HAP-1 (cell line): ENCODE data around the gene MIXL1.
A peak's percentile ranks its signal among the peaks of the same experiment; 100 is the strongest.
"Not testable (repeated sequence)": the region's sequence is repeated elsewhere in the genome, so short reads cannot be mapped to it uniquely, and the experiment has no call there.

Experiments
- DNase-seq, 2 experiments: peaks; one replicate each; pipeline ENCODE4 v3.0.0-alpha.2; 2016 to 2020; ENCODE audit warnings: low spot score in 2 of 2
- H3K27me3 ChIP-seq: fragments of 250-450 bp; sonication (Bioruptor Pico); 2 replicates; pipeline ENCODE4 v1.5.1; 2020; ENCODE audit warnings: low read depth, mild to moderate bottlenecking, moderate library complexity
- H3K36me3 ChIP-seq: fragments of 250-450 bp; sonication (Bioruptor Pico); replicated peaks from 2 replicates; pipeline ENCODE4 v1.5.1; 2020; ENCODE audit warnings: mild to moderate bottlenecking
- H3K4me1 ChIP-seq: fragments of 250-450 bp; sonication (Bioruptor Pico); 2 replicates; pipeline ENCODE4 v1.5.1; 2020; ENCODE audit warnings: mild to moderate bottlenecking
- H3K4me3 ChIP-seq: fragments of 250-450 bp; sonication (Bioruptor Pico); 2 replicates; pipeline ENCODE4 v1.5.1; 2020; ENCODE audit warnings: mild to moderate bottlenecking, moderate library complexity
- H3K9me3 ChIP-seq: fragments of 250-450 bp; sonication (Bioruptor Pico); 2 replicates; pipeline ENCODE4 v1.5.1; 2020; ENCODE audit warnings: mild to moderate bottlenecking, moderate library complexity
- in situ Hi-C: fragments of 300-500 bp; cut with MboI; formaldehyde crosslinking; loops from 3 replicates; pipeline ENCODE4 v1.14.3; 2020; ENCODE audit warnings: low sequenced_read_pairs, inconsistent platforms, mixed read lengths

MIXL1 gene

DNA sequence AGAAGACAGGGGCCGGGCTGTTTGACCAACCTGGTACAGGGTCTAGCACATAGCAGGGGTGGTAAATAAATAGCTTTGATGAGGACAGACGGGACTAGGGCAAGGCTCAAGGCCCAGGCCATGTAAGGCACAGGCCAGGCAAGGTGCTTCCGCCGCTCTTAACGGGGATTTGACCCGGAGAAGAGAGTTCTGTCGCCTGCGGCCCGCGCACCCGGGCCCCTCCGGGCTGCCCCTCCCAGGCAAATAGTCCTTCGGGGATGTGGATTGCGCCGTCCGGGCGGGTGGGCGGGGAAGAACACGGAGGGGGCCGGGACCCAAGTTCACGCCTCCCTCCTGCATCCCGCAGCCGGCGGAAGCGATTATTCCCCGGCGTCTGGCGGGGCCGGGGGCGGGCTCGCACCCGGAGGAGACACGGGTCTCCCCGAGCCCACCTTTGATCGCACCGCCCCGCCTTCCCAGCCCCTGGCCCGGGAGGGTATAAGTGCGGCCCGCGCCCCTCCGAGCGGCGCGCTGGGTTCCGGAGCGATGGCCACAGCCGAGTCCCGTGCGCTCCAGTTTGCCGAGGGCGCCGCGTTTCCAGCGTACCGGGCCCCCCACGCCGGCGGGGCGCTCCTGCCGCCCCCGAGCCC, at the start of gene MIXL1:
Gene MIXL1 (plus strand): TSS at position 508 of the 629 bp plus-strand sequence. CDS start 18 bp downstream, at position 526.
- H3K4me1 ChIP-seq = no peaks in the 10 kb centered on the region; the same call in 1 of the 2 replicates
- H3K9me3 ChIP-seq = no peaks in the 10 kb centered on the region
- DNase-seq = peak in 1 of 2 experiments; percentile 40
- H3K4me3 ChIP-seq = peak within 1 kb of the TSS; percentile 52
- no peaks in the 10 kb centered on the region for H3K27me3 ChIP-seq
- no peaks in the 10 kb centered on the region; the same call in 1 of the 2 replicates for H3K36me3 ChIP-seq
- in situ Hi-C loops = no loop called here

DNA sequence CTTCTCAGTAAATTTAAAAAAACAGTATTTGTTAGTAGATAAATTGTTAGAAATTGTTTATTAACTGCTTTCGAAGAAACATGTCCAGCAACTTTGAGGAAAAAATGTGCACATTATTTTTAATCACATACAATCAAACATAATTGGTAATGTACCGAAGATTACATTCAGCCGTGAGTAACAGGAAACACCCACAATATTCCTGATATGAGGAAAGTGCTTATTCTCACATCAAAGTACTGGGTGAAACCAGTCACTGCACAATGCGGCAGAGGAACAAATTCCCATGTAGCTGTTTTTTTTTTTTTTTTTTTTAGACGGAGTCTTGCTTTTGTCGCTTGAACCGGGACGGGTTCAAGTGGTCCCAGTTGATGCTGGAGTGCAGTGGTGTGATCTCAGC, 46.6 kb upstream of the MIXL1 start:
- no peak overlapping the region for H3K4me3 ChIP-seq
- peaks cover 3% of the 10 kb centered on the region; the same call in 1 of the 2 replicates for H3K4me1 ChIP-seq
- no peaks in the 10 kb centered on the region for H3K27me3 ChIP-seq
- peaks cover 4% of the 10 kb centered on the region; the same call in 1 of the 2 replicates for H3K36me3 ChIP-seq
- in situ Hi-C loops = no loop called here
- no peak for DNase-seq
- no peaks in the 10 kb centered on the region for H3K9me3 ChIP-seq

DNA sequence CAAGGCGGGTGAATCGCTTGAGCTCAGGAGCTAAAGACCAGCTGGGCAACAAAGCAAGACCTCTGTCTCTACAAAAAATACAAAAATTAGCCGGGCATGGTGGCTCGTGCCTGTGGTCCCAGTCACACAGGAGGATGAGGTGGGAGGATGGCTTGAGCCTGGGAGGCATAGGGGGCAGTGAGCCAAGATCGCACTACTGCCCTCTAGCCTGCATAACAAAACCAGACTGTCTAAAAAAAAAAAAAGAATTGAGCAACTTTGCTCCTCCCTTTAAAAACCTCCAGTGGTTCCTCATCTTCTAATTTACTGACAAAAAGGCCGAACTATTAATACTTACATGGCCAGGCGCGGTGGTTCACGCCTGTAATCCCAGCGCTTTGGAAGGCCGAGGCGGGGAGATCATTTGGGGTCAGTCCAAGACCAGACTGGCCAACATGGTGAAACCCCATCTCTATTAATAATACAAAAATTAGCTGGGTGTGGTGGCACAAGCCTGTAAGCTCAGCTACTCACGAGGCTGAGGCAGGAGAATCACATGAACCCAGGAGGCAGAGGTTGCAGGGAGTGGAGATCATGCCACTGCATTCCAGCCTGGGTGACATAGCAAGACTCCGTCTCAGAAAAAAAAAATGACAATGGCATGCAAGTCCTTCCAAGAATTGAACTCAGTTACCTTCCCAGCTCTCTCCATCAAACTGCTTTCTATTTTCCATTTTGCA, 41.3 kb upstream of the MIXL1 start:
- Histone ChIP-seq H3K4me3 (no peak overlapping the region), H3K27me3 (no peaks in the 10 kb centered on the region; the same call in 1 of the 2 replicates), H3K4me1 (peaks cover 15% of the 10 kb centered on the region), H3K9me3 (no peaks in the 10 kb centered on the region), H3K36me3 (peaks cover 7% of the 10 kb centered on the region)
- in situ Hi-C loops = no loop called here
- peak; percentile 71 for DNase-seq

DNA sequence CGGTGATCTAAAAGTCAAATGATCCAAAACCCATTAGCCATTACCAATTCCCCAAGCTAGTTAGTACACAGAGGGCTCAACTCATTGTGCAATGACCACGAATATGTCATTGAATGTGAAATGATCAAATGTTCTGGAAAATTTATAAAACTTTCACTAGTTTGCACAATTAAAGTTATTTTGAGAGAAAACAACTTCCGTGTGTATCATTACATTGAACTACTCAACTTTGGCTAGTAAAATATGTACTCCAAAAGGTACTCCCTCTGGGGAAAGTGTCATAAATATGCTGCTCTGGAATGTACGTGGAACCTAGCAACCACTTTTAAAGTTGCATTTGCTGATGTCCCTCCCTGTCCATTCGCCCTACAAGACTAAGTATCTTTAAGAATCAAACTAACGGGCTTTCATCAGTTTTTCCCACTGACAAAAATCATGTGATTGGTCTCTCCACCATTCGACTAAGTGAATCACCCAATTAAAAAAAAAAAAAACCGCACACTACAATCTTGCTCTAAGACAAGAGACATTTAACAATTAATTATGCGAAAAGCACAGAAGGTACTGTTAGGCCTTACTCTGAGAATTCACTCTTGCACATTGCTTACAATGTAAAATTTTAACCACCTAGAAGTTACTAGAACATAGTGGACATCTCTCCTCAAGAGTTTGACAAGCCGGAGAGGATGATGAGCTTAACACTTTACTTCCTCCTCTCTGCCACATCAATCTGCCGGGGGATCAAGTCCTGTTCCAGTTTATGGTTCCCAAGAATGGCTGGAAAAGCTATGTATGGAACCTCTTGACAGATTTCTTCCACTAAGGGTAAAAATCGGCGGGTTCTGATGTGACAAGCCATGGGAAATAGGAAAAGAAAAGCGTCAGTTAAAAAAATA, 38.1 kb upstream of the MIXL1 start:
- peaks cover 6% of the 10 kb centered on the region for H3K36me3 ChIP-seq
- H3K4me1 ChIP-seq = peaks cover 15% of the 10 kb centered on the region
- in situ Hi-C loops = no loop called here
- peak overlapping the region; percentile 78 for H3K4me3 ChIP-seq
- H3K27me3 ChIP-seq = no peaks in the 10 kb centered on the region; the same call in 1 of the 2 replicates
- no peaks in the 10 kb centered on the region for H3K9me3 ChIP-seq
- DNase-seq = no peak

GRCh38 chr1:226186124-226187018, 37.1 kb upstream of the MIXL1 start, which contains the start of gene ACBD3:
ACBD3 (minus strand) TSS chr1:226186741; CDS start chr1:226186675, 66 bp downstream.
- no peaks in the 10 kb centered on the region; the same call in 1 of the 2 replicates for H3K27me3 ChIP-seq
- peak within 1 kb of the TSS; percentile 78 for H3K4me3 ChIP-seq
- peak; percentile 89 to 93 for DNase-seq
- H3K9me3 ChIP-seq = no peaks in the 10 kb centered on the region
- peaks cover 15% of the 10 kb centered on the region for H3K4me1 ChIP-seq
- in situ Hi-C loops = no loop called here
- peaks cover 4% of the 10 kb centered on the region; the same call in 1 of the 2 replicates for H3K36me3 ChIP-seq

DNA sequence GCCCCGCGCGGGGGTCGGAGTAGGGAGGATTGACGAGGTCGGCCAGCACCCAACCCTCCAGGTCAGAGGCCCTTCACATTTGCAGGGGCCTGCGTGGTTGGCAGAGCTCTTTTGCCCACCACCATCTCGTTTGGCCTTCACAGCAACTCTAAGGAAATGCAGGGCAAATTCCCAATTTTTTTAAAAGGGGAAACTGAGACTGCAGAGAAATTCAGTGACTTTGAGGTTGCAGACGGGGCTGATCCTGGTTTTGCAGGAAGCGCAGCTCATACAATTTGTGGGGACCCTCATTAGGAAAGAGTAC, 36.5 kb upstream of the MIXL1 start:
- Histone ChIP-seq H3K27me3 (no peaks in the 10 kb centered on the region; the same call in 1 of the 2 replicates), H3K9me3 (no peaks in the 10 kb centered on the region), H3K4me1 (peaks cover 12% of the 10 kb centered on the region), H3K36me3 (peaks cover 4% of the 10 kb centered on the region; the same call in 1 of the 2 replicates), H3K4me3 (peak overlapping the region; percentile 78)
- DNase-seq = no peak
- in situ Hi-C loops = no loop called here

DNA sequence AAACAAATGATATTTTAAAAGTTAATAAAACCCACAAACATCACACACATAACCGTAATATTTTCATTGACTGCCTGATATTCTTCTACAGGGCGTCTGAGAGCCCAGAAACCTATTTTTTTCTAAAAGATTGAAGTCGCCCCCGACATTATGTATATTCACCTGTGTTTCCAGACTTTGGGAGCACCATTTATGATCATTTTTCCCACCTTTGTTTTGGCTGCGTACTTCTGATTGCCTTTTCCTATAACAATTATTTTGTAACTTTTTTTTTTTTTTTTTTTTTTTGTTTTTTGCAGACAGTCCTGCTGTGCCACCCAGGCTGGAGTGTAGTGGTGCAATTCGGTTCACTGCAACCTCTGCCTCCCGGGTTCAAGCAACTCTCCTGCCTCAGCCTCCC, 36.1 kb upstream of the MIXL1 start:
- in situ Hi-C loops = no loop called here

DNA sequence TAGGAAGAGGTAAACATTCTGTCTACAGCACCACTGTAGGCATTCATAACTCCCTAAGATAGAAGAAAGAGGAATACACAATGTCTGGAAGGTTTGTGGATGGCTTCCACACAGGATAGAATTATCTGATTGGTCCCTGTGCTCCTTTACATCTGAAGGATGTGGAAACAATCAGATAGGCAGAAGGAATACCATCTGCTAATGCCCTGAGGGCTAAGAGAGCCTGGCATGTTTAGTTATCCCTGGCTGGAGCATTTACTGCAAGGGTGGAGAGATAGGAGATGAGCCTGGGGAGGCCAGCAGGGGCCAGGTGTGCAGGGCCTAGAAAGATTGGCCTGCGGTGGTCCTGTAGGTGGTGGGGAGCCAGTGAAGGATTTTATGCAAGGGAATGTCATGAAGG, 28.3 kb upstream of the MIXL1 start:
- Histone ChIP-seq H3K27me3 (no peaks in the 10 kb centered on the region), H3K9me3 (no peaks in the 10 kb centered on the region), H3K36me3 (no peaks in the 10 kb centered on the region), H3K4me3 (no peak overlapping the region), H3K4me1 (no peaks in the 10 kb centered on the region)
- DNase-seq = no peak
- in situ Hi-C loops = no loop called here

More for the DNA sequence above, 36.1 kb upstream of the MIXL1 start:
- DNase-seq = no peak
- Histone ChIP-seq H3K4me3 (peak overlapping the region; percentile 78), H3K4me1 (peaks cover 10% of the 10 kb centered on the region), H3K27me3 (no peaks in the 10 kb centered on the region; the same call in 1 of the 2 replicates), H3K36me3 (peaks cover 4% of the 10 kb centered on the region; the same call in 1 of the 2 replicates), H3K9me3 (no peaks in the 10 kb centered on the region)

DNA sequence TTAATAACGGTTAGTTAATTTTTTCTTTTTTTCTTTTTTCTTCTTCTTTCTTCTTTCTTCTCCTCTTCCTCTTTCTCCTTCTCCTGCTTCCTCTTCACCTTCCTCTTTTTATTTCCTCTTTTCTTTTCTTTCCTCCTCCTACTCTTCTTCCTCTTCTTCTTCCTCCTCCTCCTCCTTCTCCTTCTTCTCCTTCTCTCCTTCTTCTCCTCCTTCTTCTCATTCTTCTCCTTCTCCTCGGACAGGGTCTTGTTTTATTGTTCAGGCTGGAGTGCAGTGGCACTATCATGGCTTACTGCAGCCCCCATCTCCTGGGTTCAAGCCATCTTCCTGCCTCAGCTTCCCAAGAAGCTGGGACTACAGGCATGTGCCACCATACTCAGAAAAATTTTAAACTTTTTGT, 23.5 kb upstream of the MIXL1 start:
- H3K27me3 ChIP-seq = no peaks in the 10 kb centered on the region
- in situ Hi-C loops = no loop called here
- no peaks in the 10 kb centered on the region for H3K9me3 ChIP-seq
- no peaks in the 10 kb centered on the region for H3K36me3 ChIP-seq
- DNase-seq = no peak
- no peaks in the 10 kb centered on the region for H3K4me1 ChIP-seq
- no peak overlapping the region for H3K4me3 ChIP-seq

DNA sequence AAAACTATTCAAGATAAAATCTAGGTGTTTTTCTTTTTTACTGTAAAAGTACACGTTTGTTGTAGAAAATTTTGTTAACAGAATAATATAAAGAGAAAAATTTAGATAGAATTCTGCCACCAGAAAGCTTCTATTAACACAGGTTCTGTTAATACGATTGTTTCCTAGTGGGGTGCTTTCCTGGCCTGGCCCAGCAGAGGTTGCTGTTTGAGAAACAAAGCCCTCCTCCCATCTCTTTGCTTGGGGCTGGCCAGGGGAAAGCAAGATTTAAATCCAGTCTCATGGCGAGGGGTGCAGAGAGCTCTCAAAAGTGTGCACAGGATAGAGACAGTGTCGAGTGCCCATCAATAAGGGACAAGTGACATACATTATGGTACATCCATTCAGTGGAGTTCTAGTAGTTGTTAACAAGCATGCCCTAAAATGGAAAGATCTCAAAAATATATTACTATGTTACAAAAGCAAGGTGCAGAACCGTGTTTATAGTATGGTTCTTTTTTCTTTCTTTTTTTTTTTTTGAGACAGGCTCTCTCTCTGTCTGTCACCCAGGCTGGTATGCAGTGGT, 22.4 kb upstream of the MIXL1 start:
- in situ Hi-C loops = no loop called here
- H3K4me3 ChIP-seq = no peak overlapping the region
- H3K27me3 ChIP-seq = no peaks in the 10 kb centered on the region
- H3K4me1 ChIP-seq = no peaks in the 10 kb centered on the region
- no peaks in the 10 kb centered on the region for H3K36me3 ChIP-seq
- peak in 1 of 2 experiments; percentile 44 for DNase-seq
- no peaks in the 10 kb centered on the region for H3K9me3 ChIP-seq

- H3K9me3 ChIP-seq = no peaks in the 10 kb centered on the region
- H3K4me1 ChIP-seq = no peaks in the 10 kb centered on the region
- no peaks in the 10 kb centered on the region for H3K27me3 ChIP-seq
- no peak for DNase-seq
- in situ Hi-C loops = no loop called here
- no peak overlapping the region for H3K4me3 ChIP-seq
- H3K36me3 ChIP-seq = no peaks in the 10 kb centered on the region
Observed at GRCh38 chr1:226202246-226202645, 21.2 kb upstream of the MIXL1 start.

- DNase-seq, H3K9me3 ChIP-seq, in situ Hi-C loops, H3K4me3 ChIP-seq, H3K36me3 ChIP-seq, H3K27me3 ChIP-seq, H3K4me1 ChIP-seq: not testable (repeated sequence)
Observed at GRCh38 chr1:226202666-226203065, 20.8 kb upstream of the MIXL1 start.
